GM12873 (cell line): ENCODE data around the gene SSH3.

Source experiments
- TF ChIP-seq, protein P1 (sequence below): IDR thresholded peaks from 2 replicates; pipeline ENCODE4 v1.5.1; 2012; ENCODE audit warnings: low read depth, mild to moderate bottlenecking, moderate library complexity, low read length, control low read depth; ENCODE audit not compliant: insufficient read depth; ENCODE audit errors: missing control alignments

The SSH3 gene

DNA sequence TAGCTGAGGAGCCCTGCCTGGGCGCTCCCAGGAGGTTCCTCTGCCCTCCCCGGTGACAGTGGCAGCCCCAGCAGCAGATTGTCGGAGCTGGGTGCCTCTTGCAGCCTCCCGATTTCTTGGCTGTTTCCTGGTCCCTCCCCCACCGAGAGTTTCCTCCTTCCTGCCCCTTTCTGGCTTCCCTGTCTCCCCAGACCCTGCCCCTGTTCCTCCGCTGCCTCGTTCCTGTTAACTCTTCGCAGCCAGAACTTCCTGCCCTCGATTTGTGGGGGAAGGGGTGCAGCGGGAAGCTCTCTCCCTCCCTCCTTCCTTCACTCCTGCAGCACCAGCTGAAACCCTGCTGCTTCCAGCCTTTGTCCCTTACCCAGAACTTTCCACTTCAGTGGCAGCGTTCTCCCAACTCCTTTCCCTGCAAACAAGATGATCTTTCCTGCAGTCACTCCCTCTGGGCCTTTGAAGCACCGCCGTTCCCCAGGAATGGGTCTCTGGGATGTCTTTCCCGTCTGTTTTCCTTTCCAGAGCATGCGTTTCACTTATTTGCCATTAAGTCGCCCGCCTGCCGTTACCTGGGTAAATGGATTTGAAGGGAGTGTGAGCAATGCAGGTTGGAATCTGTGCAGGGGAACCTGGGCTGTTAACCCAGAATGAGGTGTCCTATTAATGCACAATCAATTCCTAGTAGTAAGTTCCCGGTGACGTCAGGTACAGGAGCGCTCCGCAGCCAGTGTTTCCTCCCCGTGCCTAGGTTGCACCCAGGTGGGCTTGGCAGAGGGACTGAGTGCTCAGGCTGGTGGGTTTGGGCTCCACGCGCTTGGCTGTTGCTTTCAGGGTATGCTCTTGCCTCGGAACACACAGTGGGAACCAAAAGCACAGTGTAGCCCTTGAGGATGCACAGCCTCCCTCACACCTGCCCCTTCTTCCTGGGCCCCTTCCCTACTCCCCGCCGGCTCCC, 32.8 kb upstream of the SSH3 start:
- TF ChIP-seq, protein P1, sequence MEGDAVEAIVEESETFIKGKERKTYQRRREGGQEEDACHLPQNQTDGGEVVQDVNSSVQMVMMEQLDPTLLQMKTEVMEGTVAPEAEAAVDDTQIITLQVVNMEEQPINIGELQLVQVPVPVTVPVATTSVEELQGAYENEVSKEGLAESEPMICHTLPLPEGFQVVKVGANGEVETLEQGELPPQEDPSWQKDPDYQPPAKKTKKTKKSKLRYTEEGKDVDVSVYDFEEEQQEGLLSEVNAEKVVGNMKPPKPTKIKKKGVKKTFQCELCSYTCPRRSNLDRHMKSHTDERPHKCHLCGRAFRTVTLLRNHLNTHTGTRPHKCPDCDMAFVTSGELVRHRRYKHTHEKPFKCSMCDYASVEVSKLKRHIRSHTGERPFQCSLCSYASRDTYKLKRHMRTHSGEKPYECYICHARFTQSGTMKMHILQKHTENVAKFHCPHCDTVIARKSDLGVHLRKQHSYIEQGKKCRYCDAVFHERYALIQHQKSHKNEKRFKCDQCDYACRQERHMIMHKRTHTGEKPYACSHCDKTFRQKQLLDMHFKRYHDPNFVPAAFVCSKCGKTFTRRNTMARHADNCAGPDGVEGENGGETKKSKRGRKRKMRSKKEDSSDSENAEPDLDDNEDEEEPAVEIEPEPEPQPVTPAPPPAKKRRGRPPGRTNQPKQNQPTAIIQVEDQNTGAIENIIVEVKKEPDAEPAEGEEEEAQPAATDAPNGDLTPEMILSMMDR = no peak

DNA sequence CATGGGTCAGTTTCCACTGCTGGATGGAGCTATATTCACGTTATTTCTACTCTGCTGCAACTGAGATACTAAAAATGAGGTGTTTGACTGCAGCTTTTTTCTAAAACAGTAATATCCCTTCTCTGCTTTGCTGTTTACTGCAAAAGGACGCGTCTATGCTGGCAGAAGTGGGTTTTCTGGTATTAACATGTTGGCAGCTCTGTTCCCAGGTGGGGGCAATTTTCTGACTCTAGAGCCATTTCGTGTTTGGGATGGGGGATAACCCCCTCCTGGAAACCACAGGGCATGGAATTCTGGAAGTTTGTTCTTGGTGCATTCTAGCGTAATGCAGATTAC, 32.2 kb upstream of the SSH3 start:
- TF ChIP-seq, protein P1 = no peak

DNA sequence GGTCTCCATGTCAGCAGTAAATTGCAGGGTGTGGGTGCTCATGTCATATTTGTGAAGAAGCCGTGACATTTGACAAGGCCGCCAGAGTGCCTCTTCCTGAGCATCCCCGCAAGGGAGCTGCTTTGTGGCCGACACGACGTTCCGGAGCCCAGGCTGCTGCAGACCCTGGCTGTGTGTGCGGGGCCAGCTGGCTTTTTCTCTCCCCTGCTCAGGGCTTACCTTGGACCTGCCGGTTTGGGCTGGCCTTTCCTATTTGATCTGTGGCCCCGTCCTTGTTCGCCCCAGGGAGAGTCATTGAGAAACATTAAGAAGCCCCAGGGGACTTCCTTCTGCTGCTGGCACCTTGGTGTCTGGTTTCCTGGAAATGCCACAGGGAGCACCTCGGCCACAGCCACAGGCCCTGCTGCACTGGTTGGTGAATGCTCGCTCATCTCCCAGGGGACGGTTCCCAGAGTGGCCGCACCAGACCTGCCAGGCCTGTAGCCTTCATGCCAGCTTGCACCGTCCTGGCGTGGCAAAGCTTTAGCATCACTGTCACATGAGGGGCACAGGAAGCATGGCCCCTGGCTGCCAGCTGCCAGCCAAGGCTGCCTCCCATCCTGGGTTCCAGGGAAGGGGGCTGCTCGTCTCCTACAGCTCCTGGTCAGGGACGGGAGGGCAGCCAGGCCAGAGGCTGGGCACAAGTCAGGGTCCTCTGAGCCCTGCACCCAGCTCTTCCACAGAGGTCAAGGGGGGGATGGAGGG, 31.6 kb upstream of the SSH3 start:
- TF ChIP-seq, protein P1 = no peak

DNA sequence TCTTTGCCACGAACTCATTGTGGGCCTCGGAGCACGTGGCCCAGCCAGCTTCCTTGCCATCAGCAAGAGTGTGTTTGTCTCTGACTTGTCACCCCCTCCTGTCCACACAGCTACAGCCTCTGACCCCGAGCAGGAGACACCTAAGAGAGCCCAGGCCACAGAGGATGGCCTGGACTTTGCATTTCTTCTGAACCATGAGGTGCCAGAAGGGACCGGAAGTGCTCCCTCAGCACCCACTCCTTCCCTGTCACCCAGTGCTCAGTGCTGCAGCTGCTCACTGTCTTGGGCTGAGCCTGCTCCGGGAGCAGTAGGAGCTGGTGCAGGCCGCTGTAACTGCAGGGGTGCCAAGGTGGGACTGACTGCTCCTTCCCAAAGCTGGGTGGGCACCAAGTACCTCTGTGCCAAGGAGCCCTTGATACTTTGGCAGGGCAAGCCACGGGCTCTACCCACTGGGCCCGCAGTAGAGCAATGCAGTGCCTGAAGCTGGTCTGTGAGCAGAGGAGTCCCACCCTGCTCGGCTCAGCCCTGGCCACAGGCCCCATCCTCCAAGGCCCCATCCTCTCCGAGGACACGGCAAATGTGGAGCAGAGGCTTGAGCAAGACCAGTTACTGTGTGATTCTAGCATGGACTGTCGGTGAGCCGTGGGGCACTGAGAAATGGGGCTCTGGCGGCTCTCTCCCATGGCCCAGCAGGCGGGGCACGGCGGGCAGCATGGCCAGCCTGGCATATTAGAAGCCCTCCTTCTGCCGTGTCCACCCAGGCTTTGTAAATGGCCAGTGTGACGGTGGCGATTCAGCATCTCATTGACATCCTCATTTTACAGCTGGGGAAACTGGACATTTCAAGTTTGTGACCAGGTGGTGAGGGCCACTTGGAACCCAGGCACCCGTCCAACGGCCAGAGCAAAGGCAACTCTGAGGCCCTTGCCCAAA, 30.7 kb upstream of the SSH3 start:
- TF ChIP-seq, protein P1 = no peak

DNA sequence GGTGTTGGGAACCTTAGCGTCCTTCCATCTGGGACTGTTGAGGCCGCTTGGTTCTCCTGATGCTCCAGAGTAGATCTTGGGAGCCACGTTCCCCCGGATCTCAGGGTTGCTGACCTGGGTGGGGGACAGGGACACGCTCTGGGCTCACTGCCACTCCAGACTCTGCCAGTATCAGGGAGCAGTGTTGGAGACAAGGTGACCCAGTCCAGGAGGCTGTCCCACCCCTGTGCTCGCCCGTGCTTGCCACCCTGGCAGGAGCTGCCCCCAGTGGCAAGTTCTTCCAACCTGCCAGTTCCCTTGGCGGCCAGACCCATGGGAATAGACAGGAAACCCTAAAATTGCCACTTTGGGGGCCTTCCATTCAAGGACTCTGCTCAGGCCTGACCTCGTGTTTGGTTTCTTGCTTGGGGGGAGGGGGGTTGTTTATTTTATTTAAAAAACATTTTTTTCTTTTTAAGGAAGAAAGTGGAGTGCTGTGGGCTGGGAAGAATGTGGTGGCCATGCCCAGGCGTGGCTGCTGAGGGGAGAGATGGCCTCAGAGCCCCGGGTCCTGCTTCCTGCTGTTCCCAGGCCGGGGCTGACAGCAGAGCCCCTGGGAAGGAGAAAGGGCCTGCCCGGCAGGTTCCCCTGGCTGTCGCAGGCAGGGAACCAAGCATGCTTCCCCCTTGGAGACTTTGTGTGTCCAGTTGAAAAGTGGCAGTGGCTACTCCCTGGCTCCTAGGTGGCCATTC, 29.9 kb upstream of the SSH3 start:
- TF ChIP-seq, protein P1 = peak; percentile 10

DNA sequence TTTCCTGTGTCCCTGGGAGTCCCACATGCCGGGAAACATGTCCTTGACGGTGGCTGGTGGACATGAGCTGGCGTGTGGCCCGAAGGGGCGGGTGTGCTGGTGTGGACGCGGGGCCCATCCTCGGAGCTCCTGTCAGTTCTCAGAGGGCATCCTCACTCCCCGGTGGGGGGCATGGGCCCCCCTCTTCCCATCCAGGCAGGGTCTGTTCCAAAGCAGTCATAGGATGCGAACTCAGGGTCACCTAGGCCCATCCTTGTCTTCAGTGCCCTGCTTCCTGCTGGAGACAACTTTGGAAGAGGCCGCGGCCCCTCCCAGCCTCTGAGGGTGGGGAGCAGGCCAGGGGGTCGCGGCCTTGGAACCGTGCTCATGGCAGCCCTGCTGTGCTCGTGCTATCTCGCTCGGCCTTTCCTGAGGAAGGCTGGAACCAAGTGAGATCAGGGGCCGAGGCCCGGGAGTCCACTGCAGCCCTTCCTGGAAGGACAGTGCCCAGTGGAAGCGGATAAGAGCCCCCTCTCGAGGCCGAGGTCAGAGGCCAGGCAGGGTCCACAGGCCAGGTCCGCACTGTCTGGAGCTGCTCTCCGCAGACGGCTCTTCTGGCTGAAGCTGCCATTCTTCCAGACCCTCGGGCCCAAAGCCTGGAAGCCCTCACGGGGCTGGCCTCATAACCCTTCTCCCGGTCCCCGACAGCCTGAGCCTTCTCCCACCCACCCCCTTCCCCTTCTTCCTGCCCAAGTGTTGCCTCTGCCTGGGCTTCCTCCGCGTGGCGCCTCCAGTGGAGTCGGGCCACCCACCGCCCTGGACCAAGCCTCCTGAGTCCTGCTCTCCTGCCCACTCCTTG, 28.3 kb upstream of the SSH3 start:
- TF ChIP-seq, protein P1 = no peak
